AG20443 (cell line): ENCODE data around the gene RASA3.
"Not testable (repeated sequence)": the region's sequence is repeated elsewhere in the genome, so short reads cannot be mapped to it uniquely, and the experiment has no call there.

ENCODE experiments used
- DNase-seq: peaks from one replicate; pipeline ENCODE4 v3.0.0; 2012; ENCODE audit warnings: low spot score, mixed read lengths

Gene RASA3

DNA sequence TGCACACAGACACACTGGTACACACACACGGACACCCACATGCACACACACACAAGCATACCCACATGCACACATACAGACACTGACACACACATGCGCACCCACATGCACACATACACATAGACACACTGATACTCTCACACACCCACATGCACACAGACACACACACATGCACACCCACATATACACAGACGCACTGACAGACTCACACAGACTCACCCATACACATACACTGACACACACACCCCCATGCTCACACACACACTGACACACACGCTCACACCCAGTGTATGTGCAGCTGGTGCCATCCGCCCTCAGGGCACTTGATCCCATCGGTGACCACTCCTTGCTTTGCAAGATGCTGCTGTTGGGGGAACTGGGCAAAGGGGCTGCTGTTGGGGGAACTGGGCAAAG is 9.7 kb upstream of the RASA3 start:
- DNase-seq: no peak

DNA sequence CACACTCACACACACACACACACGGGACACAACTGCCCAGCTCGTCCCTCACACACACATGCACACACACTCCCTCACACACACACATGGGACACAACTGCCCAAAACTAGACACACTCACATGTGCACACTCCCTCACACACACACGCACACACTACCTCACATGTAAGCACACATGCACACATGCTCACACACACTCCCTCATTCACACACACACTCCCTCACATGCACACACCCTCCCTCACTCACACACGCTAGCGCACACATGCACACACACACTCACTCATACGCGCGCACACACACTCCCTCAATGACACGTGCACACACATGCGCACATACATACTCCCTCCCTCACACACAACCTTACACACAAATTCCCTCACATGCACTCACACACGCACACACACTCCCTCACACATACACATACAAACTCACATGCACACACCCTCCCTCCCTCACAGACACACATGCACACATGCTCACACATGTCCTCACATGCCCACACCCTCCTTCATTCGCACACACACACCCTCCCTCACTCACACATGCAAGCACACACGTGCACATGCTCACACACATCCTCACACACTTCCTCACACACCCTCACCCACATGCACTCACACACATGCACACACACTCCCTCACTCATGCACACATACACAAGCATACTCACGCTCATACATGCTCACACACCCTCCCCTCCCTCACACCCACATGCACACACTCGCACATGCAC is 9.0 kb upstream of the RASA3 start:
- DNase-seq: no peak

DNA sequence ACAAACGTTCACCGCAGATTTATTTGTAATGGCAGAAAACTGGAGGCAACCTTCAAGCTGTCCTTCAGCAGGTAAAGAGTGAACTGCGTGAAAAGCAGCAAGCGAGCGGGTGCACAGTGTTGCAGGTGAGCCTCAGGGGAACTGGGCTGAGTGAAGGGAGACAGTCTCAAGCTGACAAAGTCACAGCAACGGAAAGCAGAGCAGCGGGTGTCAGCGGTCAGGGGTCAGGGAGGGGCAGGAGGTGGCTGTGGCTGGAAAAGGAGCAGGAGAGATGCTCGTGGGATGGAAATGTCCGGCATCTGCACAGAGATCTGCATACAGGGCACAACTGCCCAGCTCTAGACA is 8.5 kb upstream of the RASA3 start:
- no peak for DNase-seq

DNA sequence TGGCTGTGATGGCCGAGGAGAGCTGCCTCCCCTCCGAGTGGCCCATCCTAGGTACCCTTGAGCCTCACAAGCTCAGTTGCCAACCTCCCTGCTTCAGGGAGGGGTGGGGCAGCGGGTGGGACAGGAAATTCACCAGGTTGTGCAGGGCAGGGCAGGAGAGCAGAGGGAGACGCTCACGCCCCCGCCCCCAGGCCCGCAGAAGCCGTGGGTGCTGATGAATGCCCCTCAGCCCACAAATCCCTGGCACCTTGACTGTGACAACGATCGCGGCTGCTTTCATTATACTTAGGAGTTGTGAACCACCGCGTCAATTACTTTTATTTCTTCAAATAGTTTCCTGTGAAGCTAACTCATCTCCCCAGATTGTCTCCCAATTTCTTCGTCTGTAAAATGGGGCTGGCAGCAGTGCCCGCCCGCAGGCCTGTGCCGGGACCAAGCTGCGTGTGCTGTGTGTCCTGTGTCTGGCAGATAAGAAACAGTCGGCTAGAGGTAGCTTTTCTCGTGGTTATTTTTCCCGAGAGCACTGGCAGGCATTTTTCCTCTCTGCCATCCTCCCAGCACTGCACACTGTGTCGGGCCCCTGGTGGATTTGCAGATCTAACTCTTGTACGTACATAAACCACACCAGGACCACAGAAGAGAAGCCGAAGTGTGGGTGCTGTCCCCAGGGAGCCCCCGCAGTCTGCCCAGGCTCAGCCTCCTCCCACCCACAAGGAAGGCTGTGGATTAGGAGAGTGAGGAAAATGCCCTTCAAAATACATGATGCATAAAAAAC is 7.9 kb upstream of the RASA3 start:
- DNase-seq: no peak

DNA sequence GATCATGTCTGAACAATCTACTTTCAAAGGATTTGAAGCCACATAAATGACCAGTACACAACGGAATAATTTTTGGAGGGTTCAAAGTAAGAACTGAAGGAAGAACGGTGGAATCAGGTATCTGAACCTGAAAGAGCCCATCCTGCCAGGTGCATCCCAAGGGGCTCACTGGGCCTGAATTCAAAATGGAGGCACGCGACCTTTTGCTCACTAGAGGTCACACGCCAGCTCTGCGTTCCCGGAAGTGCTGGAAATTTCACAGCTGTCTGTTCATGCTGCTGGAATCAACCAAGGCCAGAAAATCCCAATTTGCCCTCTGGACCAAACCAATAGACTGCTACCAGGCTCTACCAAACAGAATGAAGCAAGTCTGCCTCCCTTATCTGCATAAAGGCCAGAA is 4.2 kb upstream of the RASA3 start:
- DNase-seq: no peak

DNA sequence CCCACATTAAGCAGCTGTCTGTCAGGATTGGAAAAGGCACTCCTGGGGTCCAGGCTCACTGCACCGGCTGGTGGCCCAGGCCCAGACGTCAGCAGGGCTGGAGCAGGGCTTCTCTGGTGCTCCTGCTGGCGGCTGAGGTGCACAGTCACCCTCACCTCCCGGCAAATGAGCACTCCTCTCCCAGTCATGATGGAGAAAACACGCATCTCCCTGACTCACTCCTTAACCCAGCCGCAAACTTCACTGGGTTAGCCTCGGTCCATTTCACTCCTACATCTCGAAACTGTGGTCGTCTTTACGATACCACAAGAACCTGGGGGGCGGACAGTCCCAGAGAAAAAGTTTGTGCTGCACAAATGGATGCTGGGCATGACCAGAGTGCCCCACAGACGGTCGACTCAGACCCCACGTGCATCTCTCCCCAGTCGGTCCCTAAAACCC is 3.3 kb upstream of the RASA3 start:
- no peak for DNase-seq

DNA sequence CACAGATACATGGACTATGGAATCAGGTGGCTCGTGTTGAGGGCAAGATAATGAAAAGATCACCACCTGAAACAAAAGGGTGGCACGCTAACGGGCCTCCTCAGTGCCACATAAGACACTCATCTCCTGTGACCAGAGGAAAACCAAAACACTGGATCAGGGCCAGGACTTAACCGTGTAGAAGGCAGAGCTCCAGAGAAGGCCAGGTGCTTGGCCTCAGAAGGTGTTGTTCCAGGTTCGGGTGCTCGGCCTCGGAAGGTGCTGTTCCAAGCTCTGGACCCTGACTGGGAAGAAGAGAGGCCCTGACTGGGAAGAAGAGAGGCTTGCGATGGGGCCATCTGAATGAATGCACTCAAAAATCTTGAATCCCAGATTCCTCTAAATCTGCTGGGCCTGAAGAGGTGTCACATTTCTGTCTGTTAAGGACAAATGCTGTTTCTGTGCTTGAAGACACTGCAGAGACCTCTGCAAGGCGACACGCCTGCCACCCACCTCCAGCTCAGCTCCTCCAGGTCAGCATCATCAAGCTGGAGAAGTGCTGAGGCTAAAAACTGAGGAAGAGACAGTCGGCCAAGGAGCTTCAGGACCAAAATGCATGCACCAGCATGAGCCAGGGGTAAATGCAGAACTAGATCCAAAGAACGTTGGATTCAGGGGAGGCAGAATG is 2.7 kb upstream of the RASA3 start:
- no peak for DNase-seq

DNA sequence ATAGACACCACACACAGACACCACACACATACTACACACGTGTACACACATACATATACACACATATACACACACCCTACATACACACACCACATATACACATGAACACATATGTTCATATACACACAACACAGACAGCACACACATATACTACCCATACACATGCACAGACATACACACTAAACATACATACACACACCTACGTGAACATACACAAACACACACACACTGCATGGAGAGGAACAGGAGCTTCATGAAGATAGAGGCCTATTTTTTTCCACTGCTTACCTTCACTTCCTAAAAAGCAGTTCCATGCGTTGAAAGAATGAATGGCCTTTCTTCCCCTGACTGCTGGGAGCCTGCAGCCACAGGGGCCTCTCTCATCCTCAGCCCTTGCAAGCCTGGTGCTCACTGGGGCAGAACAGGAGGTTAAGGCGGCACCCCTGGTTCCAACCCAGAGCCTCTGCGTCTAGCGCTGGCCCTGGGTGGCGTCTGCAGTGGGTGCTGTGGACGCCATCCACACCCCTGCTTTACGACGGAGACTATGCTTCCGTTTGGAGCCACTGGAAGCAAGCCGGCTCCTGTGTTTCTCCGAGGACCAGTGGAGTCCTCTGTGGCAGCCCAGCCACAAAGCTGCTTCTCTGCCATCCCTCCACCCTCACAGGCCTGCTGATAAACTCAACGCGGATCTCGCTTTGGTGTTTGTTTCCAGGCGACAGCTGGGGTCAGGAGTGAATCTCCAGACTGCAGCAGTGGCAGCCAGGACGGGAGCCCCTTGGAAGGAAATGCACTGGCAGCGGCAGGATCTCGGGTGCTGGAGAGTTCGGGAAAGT is 1.9 kb upstream of the RASA3 start:
- DNase-seq: no peak

DNA sequence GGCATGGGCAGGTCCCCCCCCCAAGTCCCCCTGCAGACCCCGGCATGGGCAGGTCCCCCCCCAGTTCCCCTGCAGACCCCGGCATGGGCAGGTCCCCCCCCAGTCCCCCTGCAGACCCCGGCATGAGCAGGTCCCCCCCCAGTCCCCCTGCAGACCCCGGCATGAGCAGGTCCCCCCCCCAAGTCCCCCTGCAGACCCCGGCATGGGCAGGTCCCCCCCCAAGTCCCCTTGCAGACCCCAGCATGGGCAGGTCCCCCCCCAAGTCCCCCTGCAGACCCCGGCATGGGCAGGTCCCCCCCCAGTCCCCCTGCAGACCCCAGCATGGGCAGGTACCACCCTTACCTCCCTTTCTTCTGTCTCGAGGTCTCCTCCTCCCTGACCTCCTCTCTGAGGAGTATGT is 1.1 kb upstream of the RASA3 start:
- not testable (repeated sequence) for DNase-seq

DNA sequence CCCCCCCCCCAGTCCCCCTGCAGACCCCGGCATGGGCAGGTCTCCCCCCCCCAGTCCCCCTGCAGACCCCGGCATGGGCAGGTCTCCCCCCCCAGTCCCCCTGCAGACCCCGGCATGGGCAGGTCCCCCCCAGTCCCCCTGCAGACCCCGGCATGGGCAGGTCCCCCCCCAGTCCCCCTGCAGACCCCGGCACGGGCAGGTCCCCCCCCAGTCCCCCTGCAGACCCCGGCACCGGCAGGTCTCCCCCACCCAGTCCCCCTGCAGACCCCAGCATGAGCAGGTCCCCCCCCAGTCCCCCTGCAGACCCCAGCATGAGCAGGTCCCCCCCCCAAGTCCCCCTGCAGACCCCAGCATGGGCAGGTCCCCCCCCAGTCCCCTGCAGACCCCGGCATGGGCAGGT is 703 bp upstream of the RASA3 start:
- not testable (repeated sequence) for DNase-seq

DNA sequence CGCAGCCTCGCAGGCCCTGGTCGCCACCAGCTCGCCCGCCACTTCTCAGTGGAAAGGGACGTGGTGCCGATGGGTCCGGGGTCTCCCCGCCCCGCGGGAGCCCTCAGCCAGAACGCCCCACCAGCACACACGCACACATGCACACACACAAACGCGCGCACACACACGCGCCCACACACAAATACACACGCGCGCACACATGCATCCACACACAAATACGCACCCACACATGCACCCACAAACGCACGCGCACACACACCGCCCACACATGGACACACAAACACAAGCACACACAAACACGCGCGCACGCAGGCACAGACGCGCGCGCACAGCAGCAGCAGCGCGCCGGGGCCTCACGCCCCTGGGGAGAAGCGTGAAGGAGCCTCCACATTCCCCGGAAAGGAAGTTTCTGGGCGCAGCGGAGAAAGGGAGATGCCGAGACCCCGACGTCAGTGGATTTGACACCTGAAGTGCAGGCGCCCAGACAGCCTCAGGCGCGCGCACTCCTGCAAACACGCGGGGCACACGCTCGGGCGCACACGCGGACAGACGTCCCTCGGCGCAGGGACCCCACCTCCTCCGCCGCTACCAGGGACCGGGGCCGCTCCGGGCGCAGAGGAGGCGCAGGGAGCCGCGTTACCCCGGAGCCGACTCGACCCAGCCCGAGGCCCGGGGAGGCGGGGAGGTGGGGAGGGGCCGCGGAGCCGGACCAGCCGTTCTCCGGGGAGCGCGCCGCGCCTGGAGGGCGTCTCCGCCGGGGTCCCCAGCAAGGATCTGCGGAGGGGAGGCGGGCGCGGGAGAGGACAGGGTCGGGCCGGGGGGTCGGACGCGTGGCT is 622 bp downstream of the RASA3 start:
- DNase-seq: no peak

DNA sequence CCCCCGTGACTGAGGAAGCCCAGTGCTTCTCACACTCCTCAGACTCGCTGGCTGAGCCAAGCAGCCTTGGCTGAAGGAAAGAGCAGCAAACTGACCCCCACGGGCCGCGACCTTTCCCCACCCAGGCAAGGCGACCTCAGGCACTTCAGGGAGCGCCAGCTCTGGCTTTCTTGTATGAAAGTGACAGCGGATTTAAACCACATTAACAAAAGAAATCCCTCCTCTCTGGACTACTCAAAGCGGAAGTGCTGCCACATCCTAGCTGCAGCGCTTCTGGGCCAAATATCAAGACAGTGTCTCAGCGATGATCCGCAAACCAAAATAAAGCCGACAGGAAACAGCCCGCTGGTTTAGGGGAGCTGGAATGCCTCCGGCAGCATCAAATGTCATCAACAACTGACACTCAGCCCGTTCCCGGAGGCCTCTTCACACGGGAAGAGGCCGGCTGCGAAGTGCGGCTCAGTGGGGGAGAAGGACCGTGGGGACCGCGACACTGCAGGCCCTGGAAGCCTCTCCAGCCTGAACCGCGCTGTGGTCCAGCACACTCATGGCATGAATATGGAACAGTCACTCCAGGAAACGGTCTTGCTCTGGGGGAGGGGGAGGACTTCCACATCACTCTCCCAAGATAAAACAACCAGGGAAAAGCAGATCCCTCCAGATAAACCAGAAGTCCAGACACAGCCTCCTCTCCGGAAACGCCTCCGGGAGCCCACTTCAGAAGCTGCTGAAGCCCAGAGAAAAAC is 1.4 kb downstream of the RASA3 start:
- peak; percentile 88 for DNase-seq

DNA sequence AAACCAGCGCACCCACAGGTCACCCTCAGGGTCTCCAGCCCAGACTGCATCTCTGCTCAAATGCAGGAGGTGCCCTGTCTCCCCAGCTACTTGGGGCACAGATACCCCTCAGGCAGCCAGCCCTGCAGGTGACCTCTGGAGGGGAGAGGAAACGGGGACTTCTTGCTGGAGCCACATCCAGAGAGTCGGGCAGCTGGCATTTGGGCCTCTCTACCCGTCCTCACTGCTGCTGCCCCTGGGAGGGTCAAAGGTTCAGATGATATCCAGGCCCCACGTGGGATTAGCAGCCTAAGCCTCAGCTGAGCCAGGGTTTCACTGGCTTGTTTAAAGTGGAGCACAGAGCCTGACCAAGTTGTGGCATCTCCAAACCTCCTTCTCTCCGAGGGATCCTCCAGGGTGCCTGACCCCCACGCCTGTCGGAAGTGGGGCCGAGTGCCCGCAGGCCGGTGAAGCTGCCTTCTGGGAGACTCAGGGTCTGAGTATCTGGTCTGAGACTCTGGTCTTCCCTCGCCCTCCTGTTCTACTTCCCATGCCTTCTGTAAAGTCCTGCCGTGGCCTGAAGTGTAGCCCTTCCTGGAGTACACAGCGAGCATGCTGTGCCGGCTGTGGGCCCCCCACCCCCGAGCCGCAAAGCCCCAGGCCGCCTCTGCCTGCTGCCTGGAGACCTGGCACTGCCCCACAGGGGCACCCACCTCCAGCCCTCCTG is 2.1 kb downstream of the RASA3 start:
- no peak for DNase-seq

DNA sequence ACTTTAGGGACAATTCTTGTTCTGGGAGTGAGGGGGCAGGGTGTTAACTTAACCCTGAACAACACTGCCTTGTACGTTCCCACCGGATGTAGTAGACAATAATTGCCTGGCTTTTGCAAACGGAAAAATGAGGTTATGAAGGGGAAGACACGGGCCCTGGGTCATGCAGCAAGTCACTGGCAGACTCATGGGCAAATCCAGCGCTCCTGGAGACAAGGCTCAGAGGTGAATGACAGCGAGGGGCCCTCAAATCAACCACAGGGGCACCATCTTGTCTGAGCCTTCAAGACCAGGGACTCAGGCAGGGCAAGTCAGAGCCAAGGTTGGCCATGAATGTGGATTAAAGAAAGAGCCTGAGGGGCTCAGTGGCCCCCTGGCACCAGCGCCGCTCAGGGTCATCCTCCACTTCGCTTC is 2.8 kb downstream of the RASA3 start:
- no peak for DNase-seq

DNA sequence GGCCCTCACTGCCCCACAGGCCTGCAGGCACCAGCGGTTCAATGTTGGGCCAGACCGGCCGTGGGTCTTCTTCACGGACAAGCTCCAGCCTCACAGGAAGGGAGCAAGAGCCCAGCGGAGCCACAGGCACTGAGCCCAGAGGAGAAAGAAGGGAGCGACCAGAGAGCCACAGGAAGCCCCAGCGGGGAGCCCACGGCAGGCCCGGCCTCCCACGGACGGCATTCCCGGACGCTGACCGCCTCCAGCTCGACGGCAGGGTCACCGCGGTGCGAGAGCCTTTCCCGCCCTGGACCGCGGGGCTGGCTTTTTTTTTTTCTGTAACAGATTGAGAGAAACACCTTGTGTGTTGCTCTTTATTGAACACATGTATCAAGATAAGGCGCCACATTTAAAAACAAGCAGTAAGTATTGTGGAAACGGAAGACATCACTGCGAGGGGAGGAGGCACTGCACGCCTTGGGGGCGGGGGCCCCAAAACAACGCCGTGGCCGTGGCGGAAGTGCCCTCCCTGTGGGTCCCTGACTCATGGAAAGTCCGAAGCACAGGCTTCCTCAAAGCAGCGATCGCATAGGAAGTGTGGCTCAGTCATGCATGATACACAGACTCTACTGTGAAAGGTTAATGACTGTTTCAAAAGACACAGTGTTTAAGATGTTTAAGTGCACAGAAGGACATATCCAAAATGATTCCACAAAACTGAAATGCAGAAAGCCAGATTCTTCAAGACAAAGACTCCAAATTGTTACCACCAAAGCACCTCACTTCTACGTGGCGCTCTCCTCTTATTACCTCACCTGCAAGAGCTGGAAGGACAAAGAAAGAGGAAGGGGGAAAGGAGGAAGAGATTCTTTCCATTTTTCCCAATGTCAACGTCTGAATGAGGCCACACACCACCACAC is 3.5 kb downstream of the RASA3 start:
- peak; percentile 88 for DNase-seq

DNA sequence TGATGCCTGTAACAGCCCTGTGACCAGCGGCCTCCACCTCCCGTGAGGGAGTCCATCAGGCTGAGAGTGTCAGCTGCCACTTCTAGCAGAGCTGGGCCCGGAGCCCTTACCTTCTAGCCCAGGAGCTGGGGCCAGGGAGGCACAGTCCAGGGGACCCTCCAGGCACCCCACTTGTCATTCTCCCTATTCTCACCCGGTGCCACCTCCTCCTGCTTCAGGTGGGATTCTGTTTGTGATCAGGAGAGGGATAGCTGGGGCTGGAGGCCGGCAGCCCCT is 4.1 kb downstream of the RASA3 start:
- DNase-seq: no peak

DNA sequence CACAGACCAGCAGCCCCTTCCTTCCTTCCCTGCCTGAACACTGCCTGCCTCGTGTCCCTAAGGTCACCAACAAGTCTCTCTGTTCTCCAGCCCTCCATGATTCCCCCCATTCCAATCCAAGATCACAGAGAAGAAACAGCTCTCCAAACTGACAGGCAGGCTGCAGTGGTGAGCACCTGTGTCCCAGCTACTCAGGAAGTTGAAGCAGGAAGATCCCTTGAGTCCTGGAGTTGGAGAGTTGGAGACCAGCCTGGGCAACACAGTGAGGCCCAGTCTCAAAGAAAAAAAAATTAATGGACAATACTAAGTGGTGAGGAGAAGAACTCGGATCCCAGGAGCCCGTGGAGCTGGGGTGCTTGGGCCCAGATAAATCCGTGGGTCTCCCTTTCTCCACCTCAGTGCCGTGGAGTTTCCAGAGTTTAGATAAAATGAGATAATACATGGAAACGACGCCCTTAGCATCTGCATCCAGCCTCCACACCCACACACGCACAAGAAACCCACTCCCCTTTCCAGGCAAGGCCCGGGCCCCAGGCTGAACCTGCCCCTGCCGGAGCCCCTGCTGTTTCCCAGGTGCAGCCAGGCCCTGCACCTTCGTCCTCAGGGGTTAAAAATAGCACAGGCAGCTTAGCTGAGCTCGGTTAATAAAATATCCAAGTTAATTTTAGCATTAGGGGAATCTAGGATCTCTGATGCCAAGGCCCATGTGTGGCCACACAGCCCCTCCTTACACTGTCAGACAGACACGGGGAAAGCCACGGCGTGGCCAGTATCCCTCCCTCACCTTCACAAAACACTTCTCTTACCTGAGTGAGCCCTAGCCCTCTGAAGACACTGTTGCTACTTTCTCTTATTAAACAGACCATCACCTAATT is 4.7 kb downstream of the RASA3 start:
- DNase-seq: no peak

DNA sequence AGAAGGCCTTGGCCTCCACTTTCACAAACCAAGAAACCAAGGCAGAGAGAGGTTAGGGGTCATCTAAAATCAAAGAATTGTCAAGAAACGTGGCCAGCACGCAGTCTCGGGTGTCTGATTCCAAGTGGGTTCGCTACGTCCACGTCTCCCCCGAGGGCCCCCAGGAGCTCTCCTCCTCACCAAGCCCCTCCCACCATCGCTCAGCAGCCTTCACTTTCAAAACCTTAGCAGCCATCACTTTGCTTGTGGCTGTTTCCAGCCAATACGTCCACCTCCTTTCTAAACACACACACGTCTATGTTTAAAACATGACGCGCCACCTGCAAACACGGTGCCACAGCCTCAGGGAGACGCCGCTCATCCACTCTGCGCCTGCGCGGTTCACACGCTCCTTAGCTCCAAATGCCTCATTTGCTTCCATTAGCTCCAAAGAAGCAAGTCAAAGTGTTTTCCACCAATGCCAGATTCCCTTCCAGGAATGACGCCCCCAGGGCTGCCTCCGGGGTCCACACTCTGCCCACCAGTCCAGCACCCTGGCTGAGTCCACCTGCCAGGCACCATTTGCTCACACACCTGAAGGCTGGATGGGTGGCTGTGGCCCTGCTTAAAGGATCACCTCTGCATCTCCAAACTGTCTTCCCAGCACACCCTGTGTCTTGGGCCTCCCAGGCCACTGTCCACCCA is 5.5 kb downstream of the RASA3 start:
- DNase-seq: no peak
